ENCODE results near the gene CPT2.

Gene CPT2

GRCh38 chr1:53220171-53220961 is 23.7 kb downstream of the CPT2 start, which contains the start of gene CZIB:
Gene CZIB (minus strand): TSS chr1:53220634. CDS start chr1:53220575, 59 bp downstream.
- peak; percentile 90 for DNase-seq

GRCh38 chr1:53220962-53221286 is 24.3 kb downstream of the CPT2 start:
- DNase-seq = no peak

- no peak for DNase-seq
These were observed 41.0 kb downstream of the CPT2 start for GRCh38 chr1:53237638-53238037.

GRCh38 chr1:53238197-53239155 is 41.9 kb downstream of the CPT2 start, which contains the start of gene MAGOH:
Gene MAGOH (minus strand): TSS chr1:53238518. CDS start chr1:53238448, 70 bp downstream.
- peak; percentile 97 for DNase-seq

GRCh38 chr1:53241828-53242227 is 45.2 kb downstream of the CPT2 start:
- no peak for DNase-seq

- DNase-seq = no peak
These were observed 45.8 kb downstream of the CPT2 start for GRCh38 chr1:53242381-53242780.

- no peak for DNase-seq
These were observed 47.5 kb downstream of the CPT2 start for GRCh38 chr1:53244141-53244540.

GRCh38 chr1:53246261-53247134 is 49.9 kb downstream of the CPT2 start:
- peak; percentile 91 for DNase-seq

GRCh38 chr1:53249706-53250105 is 53.1 kb downstream of the CPT2 start:
- DNase-seq = no peak

GRCh38 chr1:53250325-53250724 is 53.7 kb downstream of the CPT2 start:
- DNase-seq = no peak

GRCh38 chr1:53254011-53254640 is 57.5 kb downstream of the CPT2 start:
- peak; percentile 45 for DNase-seq

GRCh38 chr1:53255031-53255430 is 58.4 kb downstream of the CPT2 start:
- DNase-seq = no peak

- no peak for DNase-seq
These were observed 60.2 kb downstream of the CPT2 start for GRCh38 chr1:53256511-53257453.

- no peak for DNase-seq
These were observed 60.9 kb downstream of the CPT2 start for GRCh38 chr1:53257454-53258081.

GRCh38 chr1:53258216-53258615 is 61.6 kb downstream of the CPT2 start:
- no peak for DNase-seq

- DNase-seq = no peak
These were observed 63.3 kb downstream of the CPT2 start for GRCh38 chr1:53259932-53260331.

GRCh38 chr1:53260631-53261247 is 64.1 kb downstream of the CPT2 start:
- DNase-seq = no peak

GRCh38 chr1:53262000-53262399 is 65.4 kb downstream of the CPT2 start:
- no peak for DNase-seq
